GM19468 (cell line): ENCODE results near the gene SCN1A.
"Not testable (repeated sequence)": the region's sequence is repeated elsewhere in the genome, so short reads cannot be mapped to it uniquely, and the experiment has no call there.

Experiments
- ATAC-seq: cut with Tn5 transposase; IDR thresholded peaks from one replicate; pipeline ENCODE4 v1.9.1; 2021; ENCODE audit warnings: mild to moderate bottlenecking, moderate library complexity, moderate number of reproducible peaks; ENCODE audit not compliant: unreplicated experiment; ENCODE audit errors: extremely low read depth

Gene SCN1A

GRCh38 chr2:166137331-166137730 is 9.5 kb upstream of the SCN1A start:
- no peak for ATAC-seq

- ATAC-seq, result no peak
Measured at GRCh38 chr2:166135849-166136258, 8.0 kb upstream of the SCN1A start.

- ATAC-seq, result no peak
Measured at GRCh38 chr2:166135152-166135848, 7.5 kb upstream of the SCN1A start.

GRCh38 chr2:166134252-166135151 is 6.7 kb upstream of the SCN1A start:
- ATAC-seq, result no peak

GRCh38 chr2:166133653-166134052 is 5.8 kb upstream of the SCN1A start:
- no peak for ATAC-seq

- no peak for ATAC-seq
Measured at GRCh38 chr2:166128156-166128505, 311 bp upstream of the SCN1A start.

GRCh38 chr2:166126007-166126639 is 1.7 kb downstream of the SCN1A start:
- no peak for ATAC-seq

GRCh38 chr2:166125557-166125956 is 2.3 kb downstream of the SCN1A start:
- no peak for ATAC-seq

GRCh38 chr2:166118180-166118579 is 9.6 kb downstream of the SCN1A start:
- ATAC-seq, result no peak

- no peak for ATAC-seq
Measured at GRCh38 chr2:166117491-166117890, 10.3 kb downstream of the SCN1A start.

GRCh38 chr2:166115589-166115988 is 12.2 kb downstream of the SCN1A start:
- ATAC-seq, result no peak

GRCh38 chr2:166112193-166112605 is 15.6 kb downstream of the SCN1A start:
- no peak for ATAC-seq

GRCh38 chr2:166106431-166107015 is 21.3 kb downstream of the SCN1A start:
- no peak for ATAC-seq

- no peak for ATAC-seq
Measured at GRCh38 chr2:166104773-166105172, 23.0 kb downstream of the SCN1A start.

- no peak for ATAC-seq
Measured at GRCh38 chr2:166104084-166104483, 23.7 kb downstream of the SCN1A start.

GRCh38 chr2:166103277-166103676 is 24.5 kb downstream of the SCN1A start:
- ATAC-seq, result not testable (repeated sequence)

GRCh38 chr2:166094325-166094724 is 33.5 kb downstream of the SCN1A start:
- ATAC-seq, result no peak

- no peak for ATAC-seq
Measured at GRCh38 chr2:166092889-166093288, 34.9 kb downstream of the SCN1A start.

- no peak for ATAC-seq
Measured at GRCh38 chr2:166091439-166091838, 36.4 kb downstream of the SCN1A start.

- ATAC-seq, result no peak
Measured at GRCh38 chr2:166090908-166091307, 36.9 kb downstream of the SCN1A start.

- ATAC-seq, result no peak
Measured at GRCh38 chr2:166090346-166090745, 37.5 kb downstream of the SCN1A start.
